Nephron (organoid): ENCODE results near the gene ABCA5.

Experiments
- H3K27ac Mint-ChIP-seq, 3 experiments: 2 replicates each; pipeline ENCODE4 v1.8.0; 2020; ENCODE audit warnings: mixed read lengths in 3 of 3, mild to moderate bottlenecking in 2 of 3, moderate library complexity in 1 of 3
- H3K27me3 Mint-ChIP-seq: 2 replicates; pipeline ENCODE4 v1.8.0; 2021; ENCODE audit warnings: low read depth, mild to moderate bottlenecking, moderate library complexity, mixed read lengths
- H3K36me3 Mint-ChIP-seq: 2 replicates; pipeline ENCODE4 v1.8.0; 2020; ENCODE audit warnings: low read depth, mixed read lengths
- H3K4me1 Mint-ChIP-seq: 2 replicates; pipeline ENCODE4 v1.8.0; 2020; ENCODE audit warnings: mixed read lengths
- H3K4me3 Mint-ChIP-seq, 3 experiments: 2 replicates each; pipeline ENCODE4 v1.8.0; 2020; ENCODE audit warnings: mild to moderate bottlenecking in 3 of 3, mixed read lengths in 3 of 3, moderate library complexity in 2 of 3
- H3K9me3 Mint-ChIP-seq: 2 replicates; pipeline ENCODE4 v1.8.0; 2020; ENCODE audit warnings: mixed read lengths
- TF ChIP-seq, protein P1 (sequence below), 3 experiments: fragments of 200-600 bp; sonication (generic); IDR thresholded peaks; one replicate each; pipeline ENCODE4 v1.5.0; 2021; ENCODE audit warnings: antibody characterized with exemption in 3 of 3; ENCODE audit not compliant: unreplicated experiment in 3 of 3

ABCA5 gene

DNA sequence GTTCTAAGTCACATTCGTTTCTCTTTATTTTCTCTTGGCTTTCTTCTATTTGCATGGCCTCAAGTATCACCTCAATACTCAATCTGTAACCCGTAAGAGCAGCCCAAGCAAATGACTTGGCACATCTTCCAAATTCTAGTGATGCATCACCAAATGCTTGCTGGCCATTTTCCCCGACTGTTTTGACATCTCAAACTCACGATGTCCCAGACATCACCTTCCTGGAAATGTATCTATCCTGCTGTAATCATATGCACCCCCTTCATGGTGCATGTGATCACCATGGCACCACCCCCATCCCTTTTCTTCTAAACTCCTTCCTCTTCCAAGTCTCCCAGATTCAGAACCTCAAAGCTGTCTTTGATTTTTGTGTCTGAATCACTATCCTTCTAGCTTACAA is 24.0 kb upstream of the ABCA5 start:
- peaks cover 2% of the 10 kb centered on the region for H3K9me3 Mint-ChIP-seq
- peaks cover 4% of the 10 kb centered on the region for H3K27me3 Mint-ChIP-seq
- H3K4me1 Mint-ChIP-seq: no peaks in the 10 kb centered on the region
- TF ChIP-seq, protein P1, sequence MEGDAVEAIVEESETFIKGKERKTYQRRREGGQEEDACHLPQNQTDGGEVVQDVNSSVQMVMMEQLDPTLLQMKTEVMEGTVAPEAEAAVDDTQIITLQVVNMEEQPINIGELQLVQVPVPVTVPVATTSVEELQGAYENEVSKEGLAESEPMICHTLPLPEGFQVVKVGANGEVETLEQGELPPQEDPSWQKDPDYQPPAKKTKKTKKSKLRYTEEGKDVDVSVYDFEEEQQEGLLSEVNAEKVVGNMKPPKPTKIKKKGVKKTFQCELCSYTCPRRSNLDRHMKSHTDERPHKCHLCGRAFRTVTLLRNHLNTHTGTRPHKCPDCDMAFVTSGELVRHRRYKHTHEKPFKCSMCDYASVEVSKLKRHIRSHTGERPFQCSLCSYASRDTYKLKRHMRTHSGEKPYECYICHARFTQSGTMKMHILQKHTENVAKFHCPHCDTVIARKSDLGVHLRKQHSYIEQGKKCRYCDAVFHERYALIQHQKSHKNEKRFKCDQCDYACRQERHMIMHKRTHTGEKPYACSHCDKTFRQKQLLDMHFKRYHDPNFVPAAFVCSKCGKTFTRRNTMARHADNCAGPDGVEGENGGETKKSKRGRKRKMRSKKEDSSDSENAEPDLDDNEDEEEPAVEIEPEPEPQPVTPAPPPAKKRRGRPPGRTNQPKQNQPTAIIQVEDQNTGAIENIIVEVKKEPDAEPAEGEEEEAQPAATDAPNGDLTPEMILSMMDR (IDR thresholded peaks at IDR 0.05; ENCODE audit: unreplicated experiment in 3 of 3): no peak
- no peak overlapping the region for H3K27ac Mint-ChIP-seq
- no peak overlapping the region for H3K4me3 Mint-ChIP-seq
- H3K36me3 Mint-ChIP-seq: no peaks in the 10 kb centered on the region

DNA sequence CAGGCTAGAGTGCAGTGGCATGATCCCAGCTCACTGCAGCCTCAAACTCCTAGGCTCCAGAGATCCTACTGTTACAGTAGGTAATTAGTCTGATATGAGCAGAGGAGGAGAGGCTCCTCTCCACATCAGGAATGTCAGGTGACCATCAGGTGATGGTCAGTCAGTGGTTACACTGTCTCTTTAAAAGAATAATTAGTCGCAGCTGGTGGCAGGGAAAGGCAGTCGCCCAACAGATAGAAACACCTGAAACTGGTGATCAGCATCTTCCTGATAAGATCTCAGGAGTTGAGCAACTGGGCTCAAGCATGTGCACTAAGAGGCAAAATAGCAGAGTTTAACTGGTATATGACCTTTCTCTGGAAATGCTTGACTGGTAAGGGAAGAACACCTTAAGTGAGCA is 21.5 kb upstream of the ABCA5 start:
- H3K9me3 Mint-ChIP-seq: peaks cover 2% of the 10 kb centered on the region
- no peaks in the 10 kb centered on the region for H3K4me1 Mint-ChIP-seq
- H3K27ac Mint-ChIP-seq: no peak overlapping the region
- H3K27me3 Mint-ChIP-seq: peaks cover 4% of the 10 kb centered on the region
- no peak overlapping the region for H3K4me3 Mint-ChIP-seq
- H3K36me3 Mint-ChIP-seq: no peaks in the 10 kb centered on the region
- TF ChIP-seq, protein P1 (IDR thresholded peaks at IDR 0.05; ENCODE audit: unreplicated experiment in 3 of 3): no peak

DNA sequence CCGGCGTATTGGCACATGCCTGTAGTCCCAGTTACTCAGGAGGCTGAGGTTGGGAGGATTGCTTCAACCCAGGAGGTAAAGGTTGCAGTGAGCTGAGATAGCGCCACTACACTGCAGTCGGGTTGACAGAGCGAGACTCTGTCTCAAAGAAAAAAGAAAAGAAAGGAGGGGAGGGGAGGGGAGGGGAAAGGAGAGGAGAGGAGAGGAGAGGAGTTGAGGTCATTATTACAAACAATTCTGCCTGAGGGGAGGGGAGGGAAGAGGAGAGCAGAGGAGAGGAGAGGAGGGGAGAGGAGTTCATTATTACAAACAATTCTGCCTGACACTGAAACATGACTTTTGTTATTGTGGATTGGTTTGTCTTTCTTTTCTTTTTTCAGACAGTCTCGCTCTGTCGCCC is 19.8 kb upstream of the ABCA5 start:
- TF ChIP-seq, protein P1 (IDR thresholded peaks at IDR 0.05; ENCODE audit: unreplicated experiment in 3 of 3): no peak
- Mint-ChIP-seq H3K27ac (no peak overlapping the region), H3K9me3 (peaks cover 2% of the 10 kb centered on the region), H3K27me3 (peaks cover 4% of the 10 kb centered on the region), H3K4me3 (no peak overlapping the region), H3K4me1 (no peaks in the 10 kb centered on the region), H3K36me3 (no peaks in the 10 kb centered on the region)

GRCh38 chr17:69344939-69345338 is 18.0 kb upstream of the ABCA5 start:
- H3K27ac Mint-ChIP-seq: no peak overlapping the region
- peaks cover 4% of the 10 kb centered on the region for H3K27me3 Mint-ChIP-seq
- TF ChIP-seq, protein P1 (IDR thresholded peaks at IDR 0.05; ENCODE audit: unreplicated experiment in 3 of 3): no peak
- no peaks in the 10 kb centered on the region for H3K36me3 Mint-ChIP-seq
- H3K4me1 Mint-ChIP-seq: peaks cover 3% of the 10 kb centered on the region
- peaks cover 2% of the 10 kb centered on the region for H3K9me3 Mint-ChIP-seq
- no peak overlapping the region for H3K4me3 Mint-ChIP-seq

GRCh38 chr17:69342896-69343644 is 16.1 kb upstream of the ABCA5 start:
- no peak overlapping the region for H3K4me3 Mint-ChIP-seq
- no peaks in the 10 kb centered on the region for H3K27me3 Mint-ChIP-seq
- TF ChIP-seq, protein P1 (IDR thresholded peaks at IDR 0.05; ENCODE audit: unreplicated experiment in 3 of 3): no peak
- H3K9me3 Mint-ChIP-seq: peaks cover 2% of the 10 kb centered on the region
- H3K27ac Mint-ChIP-seq: no peak overlapping the region
- no peaks in the 10 kb centered on the region for H3K36me3 Mint-ChIP-seq
- peaks cover 9% of the 10 kb centered on the region for H3K4me1 Mint-ChIP-seq

- TF ChIP-seq, protein P1 (IDR thresholded peaks at IDR 0.05; ENCODE audit: unreplicated experiment in 3 of 3): no peak
- H3K27me3 Mint-ChIP-seq: no peaks in the 10 kb centered on the region
- H3K36me3 Mint-ChIP-seq: no peaks in the 10 kb centered on the region
- no peak overlapping the region for H3K4me3 Mint-ChIP-seq
- peaks cover 9% of the 10 kb centered on the region for H3K4me1 Mint-ChIP-seq
- H3K27ac Mint-ChIP-seq: peak overlapping the region in 1 of 3 experiments; percentile 77
- H3K9me3 Mint-ChIP-seq: peaks cover 11% of the 10 kb centered on the region
Observed at GRCh38 chr17:69339937-69340336, 13.0 kb upstream of the ABCA5 start.
